K562 treated with DMSO at 1 percent for 48 hours (cell line): ENCODE results near the gene LRTM2. TPM values are rescaled to one million over a fixed set of nuclear protein-coding genes. Genes with fewer than 3 reads are reported as not detected.

Source experiments
- total RNA-seq: library from RNA; unstranded; fragments of 300-600 nt; gene quantifications from 2 replicates; pipeline ENCODE4 v1.2.3, GENCODE V29; 2022; ENCODE audit warnings: low replicate concordance; ENCODE audit errors: extremely low read depth

LRTM2 gene
- total RNA-seq = not detected in 2 replicates

GRCh38 chr12:1820191-1820895 lies at the start of gene LRTM2:
Gene LRTM2, plus strand, starts transcription at chr12:1820565. Its CDS starts 7,584 bp downstream, at chr12:1828149.

Other genes with a start within 250 kb of the LRTM2 start
- gene FBXL14, start 226.0 kb upstream of the LRTM2 start, total RNA-seq = not detected in 2 replicates
- not detected in 2 replicates for gene WNT5B, start 191.3 kb upstream of the LRTM2 start, total RNA-seq
- gene ADIPOR2, start 129.5 kb upstream of the LRTM2 start, total RNA-seq = not detected in 2 replicates
- not detected in 2 replicates for gene CACNA2D4, start 98.1 kb downstream of the LRTM2 start, total RNA-seq
- gene DCP1B, start 183.9 kb downstream of the LRTM2 start, total RNA-seq = not detected in 2 replicates
- gene CACNA1C, start 232.4 kb downstream of the LRTM2 start, total RNA-seq = not detected in 2 replicates